Posterior vena cava (tissue), 2 donors: ENCODE measurements around the gene ABCD4. TPM values are rescaled to one million over a fixed set of nuclear protein-coding genes. Genes with fewer than 3 reads are reported as not detected.

Experiments
- DNase-seq: peaks from one replicate; pipeline ENCODE4 v3.0.0-alpha.2; 2020; ENCODE audit warnings: low spot score
- intact Hi-C, 2 donors: fragments of 100-400 bp; cut with DNase I; formaldehyde crosslinking; loops; one replicate each; pipeline versions ENCODE4 v1.14.1 to v1.14.2; 2022 to 2023
- total RNA-seq, 2 donors: library from RNA; stranded (reverse); fragmentation: NEBNext Ultra II Directional; extraction: Animal tissue kit (Norgen Biotek cat#: 25700); gene quantifications; one replicate each; pipeline ENCODE4 v1.2.1, GENCODE V29; 2021
- donor health status: DM: yes; HTN: yes; CAD: no.
- donor health status: DM: yes; HTN: yes; CAD: no.

Gene ABCD4
- total RNA-seq, 2 donors from 2014 or later = 29.4 to 35.6 TPM

- no peak for DNase-seq
- intact Hi-C loops = no loop called here
These were observed 38.8 kb downstream of the ABCD4 start for GRCh38 chr14:74263921-74264320.

GRCh38 chr14:74263181-74263580 is 39.6 kb downstream of the ABCD4 start:
- peak; percentile 23 for DNase-seq

GRCh38 chr14:74262076-74262475 is 40.7 kb downstream of the ABCD4 start:
- peak; percentile 64 for DNase-seq
- intact Hi-C loops = no loop called here

More at GRCh38 chr14:74263181-74263580, 39.6 kb downstream of the ABCD4 start:
- intact Hi-C loops = no loop called here

GRCh38 chr14:74261288-74261687 is 41.4 kb downstream of the ABCD4 start:
- DNase-seq = peak; percentile 74
- intact Hi-C loops = no loop called here

GRCh38 chr14:74260525-74261233 is 42.1 kb downstream of the ABCD4 start:
- DNase-seq = peak; percentile 74
- intact Hi-C loops = no loop called here

- intact Hi-C loops = loop anchor here in 1 of 2 donors (5.0 kb wide), 1 partner anchor 147 kb away; no protein-coding TSS in a partner anchor
- DNase-seq = no peak
These were observed 43.2 kb downstream of the ABCD4 start for GRCh38 chr14:74259513-74259912.

GRCh38 chr14:74258764-74259035 is 44.0 kb downstream of the ABCD4 start:
- no peak for DNase-seq
- intact Hi-C loops = loop anchor here in 1 of 2 donors (5.0 kb wide), 1 partner anchor 146 kb away; no protein-coding TSS in a partner anchor

- no peak for DNase-seq
- intact Hi-C loops = loop anchor here in 1 of 2 donors (5.0 kb wide), 1 partner anchor 146 kb away; no protein-coding TSS in a partner anchor
These were observed 44.6 kb downstream of the ABCD4 start for GRCh38 chr14:74257941-74258763.

- intact Hi-C loops = loop anchor here in 1 of 2 donors (5.0 kb wide), 1 partner anchor 145 kb away; no protein-coding TSS in a partner anchor
These were observed 45.4 kb downstream of the ABCD4 start for GRCh38 chr14:74257078-74257940.

GRCh38 chr14:74255281-74255680 is 47.5 kb downstream of the ABCD4 start:
- intact Hi-C loops = loop anchor here in 1 of 2 donors (5.0 kb wide), 1 partner anchor 143 kb away; no protein-coding TSS in a partner anchor
- DNase-seq = no peak

More at GRCh38 chr14:74257078-74257940, 45.4 kb downstream of the ABCD4 start:
- no peak for DNase-seq

- intact Hi-C loops = loop anchor here in 1 of 2 donors (5.0 kb wide), 2 partner anchors 137 to 482 kb away; no protein-coding TSS in a partner anchor
- no peak for DNase-seq
These were observed 53.0 kb downstream of the ABCD4 start for GRCh38 chr14:74249433-74250375.

- intact Hi-C loops = loop anchor here in 1 of 2 donors (5.0 kb wide), 1 partner anchor 481 kb away; no protein-coding TSS in a partner anchor
- DNase-seq = no peak
These were observed 54.7 kb downstream of the ABCD4 start for GRCh38 chr14:74248017-74248416.

- intact Hi-C loops = loop anchor here in 1 of 2 donors (5.0 kb wide), 1 partner anchor 479 kb away; no protein-coding TSS in a partner anchor
- DNase-seq = no peak
These were observed 56.2 kb downstream of the ABCD4 start for GRCh38 chr14:74246542-74246941.

- intact Hi-C loops = loop anchor here in 1 of 2 donors (5.0 kb wide), 1 partner anchor 478 kb away; no protein-coding TSS in a partner anchor
- DNase-seq = no peak
These were observed 57.4 kb downstream of the ABCD4 start for GRCh38 chr14:74245292-74245691.

GRCh38 chr14:74244115-74244514 is 58.6 kb downstream of the ABCD4 start:
- intact Hi-C loops = no loop called here
- no peak for DNase-seq

GRCh38 chr14:74243051-74243450 is 59.7 kb downstream of the ABCD4 start:
- no peak for DNase-seq
- intact Hi-C loops = no loop called here

- no peak for DNase-seq
- intact Hi-C loops = no loop called here
These were observed 60.0 kb downstream of the ABCD4 start for GRCh38 chr14:74242780-74243042.
